GM21825 (cell line): ENCODE results near the gene CHRM5.
"Not testable (repeated sequence)": the region's sequence is repeated elsewhere in the genome, so short reads cannot be mapped to it uniquely, and the experiment has no call there.

ENCODE experiments used
- ATAC-seq: cut with Tn5 transposase; IDR thresholded peaks from one replicate; pipeline ENCODE4 v1.9.1; 2021; ENCODE audit warnings: mild to moderate bottlenecking, moderate library complexity; ENCODE audit not compliant: unreplicated experiment

The CHRM5 gene

DNA sequence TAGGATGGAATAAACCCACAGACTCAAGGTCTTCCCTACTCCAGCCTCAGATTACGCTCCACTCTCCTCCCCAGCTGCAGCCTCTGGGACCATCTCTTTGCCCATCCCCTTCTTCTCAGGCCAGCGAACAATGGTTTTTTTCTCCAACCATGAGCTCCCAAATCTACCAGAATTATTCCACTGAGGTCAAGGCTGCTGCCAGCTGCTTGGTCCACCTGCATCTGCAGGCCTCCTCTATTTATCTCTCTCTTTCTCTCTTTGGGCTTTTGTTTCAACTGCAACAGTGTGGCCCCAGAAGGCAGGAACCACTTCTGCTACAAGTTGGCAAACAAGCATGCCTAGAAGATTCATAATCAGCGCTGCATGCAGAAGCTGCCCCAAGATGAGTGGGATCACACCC, 19.1 kb downstream of the CHRM5 start:
- ATAC-seq: no peak

DNA sequence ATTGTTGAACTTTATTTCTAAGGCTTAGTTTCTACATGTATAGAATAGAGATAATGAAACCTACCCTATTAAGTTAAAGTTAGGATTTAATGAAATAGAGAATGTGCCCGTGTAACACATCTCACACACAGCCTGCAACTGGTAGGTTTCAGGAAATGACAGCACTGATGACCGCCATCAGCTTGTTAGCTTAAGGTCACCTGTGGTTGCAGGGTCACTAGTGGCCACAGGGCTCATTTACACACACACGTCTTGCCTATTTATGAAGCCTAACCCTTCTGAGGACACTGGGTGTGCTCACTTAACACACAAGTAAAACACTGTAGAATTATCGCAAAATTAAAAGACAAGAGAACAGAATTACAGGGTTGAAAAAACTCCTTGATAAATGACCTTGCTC, 20.1 kb downstream of the CHRM5 start:
- ATAC-seq: no peak

DNA sequence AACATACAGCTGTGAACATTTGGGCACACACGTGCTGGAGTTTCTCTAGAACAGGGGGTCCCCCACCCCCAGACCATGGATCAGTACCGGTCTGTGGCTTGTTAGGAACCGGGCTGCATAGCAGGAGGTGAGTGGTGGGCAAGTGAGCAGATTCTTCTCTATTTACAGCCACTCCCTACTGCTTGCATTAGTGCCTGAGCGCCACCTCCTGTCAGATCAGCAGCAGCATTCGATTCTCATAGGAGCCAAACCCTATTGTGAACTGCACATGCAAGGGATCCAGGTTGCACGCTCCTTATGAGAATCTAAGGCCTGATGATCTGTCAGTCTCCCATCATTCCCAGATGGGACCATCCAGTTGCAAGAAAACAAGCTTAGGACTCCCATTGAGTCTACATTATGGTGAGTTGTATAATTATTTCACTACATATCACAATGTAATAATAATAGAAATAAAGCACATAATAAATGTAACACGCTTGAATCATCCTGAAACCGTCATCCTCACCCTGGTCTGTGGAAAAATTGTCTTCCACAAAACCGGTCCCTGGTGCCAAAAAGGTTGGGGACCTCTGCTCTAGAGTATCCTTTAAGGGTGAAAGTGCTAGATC, 25.8 kb downstream of the CHRM5 start:
- ATAC-seq: no peak

DNA sequence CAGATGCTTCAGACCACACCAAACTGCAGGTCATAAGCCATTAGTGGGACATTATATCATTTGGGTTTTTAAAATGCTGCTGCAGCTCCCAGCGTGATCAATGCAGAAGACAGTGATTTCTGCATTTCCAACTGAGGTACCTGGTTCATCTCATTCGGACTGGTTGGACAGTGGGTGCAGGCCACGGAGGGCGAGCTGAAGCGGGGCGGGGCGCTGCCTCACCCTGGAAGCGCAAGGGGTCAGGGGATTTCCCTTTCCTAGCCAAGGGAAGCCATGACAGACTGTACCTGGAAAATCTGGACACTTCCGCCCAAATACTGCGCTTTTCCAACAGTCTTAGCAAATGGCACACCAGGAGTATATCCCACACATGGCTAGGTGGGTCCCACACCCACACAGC, 27.4 kb downstream of the CHRM5 start:
- ATAC-seq: not testable (repeated sequence)

DNA sequence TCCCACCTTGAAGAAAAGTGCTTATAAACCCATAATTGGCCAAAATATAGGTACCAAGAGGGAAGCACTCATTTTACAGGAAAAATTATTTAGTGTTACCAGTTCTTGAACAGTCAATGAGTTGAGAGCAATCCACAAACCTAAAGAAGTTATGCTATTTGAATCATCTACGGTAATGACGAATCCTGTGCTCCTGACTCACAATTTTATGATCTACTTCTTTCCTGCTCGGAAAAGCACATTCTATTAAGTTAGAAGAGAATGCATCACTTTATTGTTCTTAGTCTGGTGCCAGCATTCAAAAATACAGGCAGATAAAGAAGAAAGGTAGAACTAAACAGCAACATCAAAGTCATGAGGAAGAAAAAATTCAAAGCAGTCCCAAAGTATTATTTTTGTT, 33.2 kb downstream of the CHRM5 start:
- no peak for ATAC-seq

DNA sequence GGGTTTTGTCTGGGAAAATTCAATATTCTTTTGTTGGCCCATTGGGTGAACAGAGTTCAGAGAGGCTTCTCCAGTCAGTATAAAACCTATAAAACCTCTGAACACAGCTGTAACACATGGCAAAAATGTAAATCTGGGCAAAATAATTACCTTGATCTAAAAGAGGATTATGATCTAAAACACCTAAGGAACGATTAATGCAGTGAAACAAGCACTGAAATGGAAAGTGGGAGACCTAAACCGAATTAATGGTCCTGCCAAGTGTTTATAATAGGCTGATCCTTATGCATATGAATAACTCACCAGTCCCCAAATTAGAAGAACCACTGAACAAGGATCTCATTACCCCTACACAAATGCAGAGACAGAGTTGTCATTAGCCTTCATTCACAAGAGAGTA, 38.1 kb downstream of the CHRM5 start:
- ATAC-seq: no peak

DNA sequence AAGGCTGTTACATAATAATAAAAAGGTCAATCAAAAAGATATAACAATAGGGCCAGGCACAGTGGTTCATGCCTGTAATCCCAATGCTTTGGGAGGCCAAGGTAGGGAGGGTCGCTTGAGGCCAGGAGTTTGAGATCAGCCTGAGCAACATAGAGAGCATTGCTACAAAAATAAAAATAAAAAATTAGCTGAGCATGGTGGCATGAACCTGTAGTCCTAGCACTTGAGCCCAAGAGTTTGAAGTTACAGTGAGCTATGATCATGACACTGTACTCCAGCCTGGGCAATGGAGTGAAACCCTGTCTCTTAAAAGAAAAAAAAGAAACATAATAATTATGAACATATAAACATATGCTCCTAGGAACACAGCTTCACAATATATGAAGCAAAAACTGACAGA, 41.4 kb downstream of the CHRM5 start:
- no peak for ATAC-seq

GRCh38 chr15:34010921-34011320, 42.6 kb downstream of the CHRM5 start:
- ATAC-seq: no peak

DNA sequence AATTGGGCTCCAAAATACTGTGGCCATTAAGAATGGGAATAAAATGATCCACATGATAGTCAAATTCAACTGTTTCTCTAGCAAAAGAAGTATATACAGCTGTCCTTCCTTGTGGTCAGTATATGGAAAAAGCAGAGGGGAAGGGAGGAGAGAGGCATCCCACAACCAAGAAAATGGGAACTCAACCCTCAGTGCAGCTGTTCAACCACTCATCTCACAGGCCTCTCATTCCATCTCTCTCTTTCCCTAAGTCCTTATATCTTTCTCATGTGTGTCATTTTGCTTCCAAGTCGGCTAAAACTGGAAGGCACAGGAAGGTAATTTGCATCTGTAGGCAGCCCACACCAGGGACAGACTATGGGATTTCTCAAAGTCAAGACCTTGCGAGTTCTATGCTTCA, 43.2 kb downstream of the CHRM5 start:
- no peak for ATAC-seq

DNA sequence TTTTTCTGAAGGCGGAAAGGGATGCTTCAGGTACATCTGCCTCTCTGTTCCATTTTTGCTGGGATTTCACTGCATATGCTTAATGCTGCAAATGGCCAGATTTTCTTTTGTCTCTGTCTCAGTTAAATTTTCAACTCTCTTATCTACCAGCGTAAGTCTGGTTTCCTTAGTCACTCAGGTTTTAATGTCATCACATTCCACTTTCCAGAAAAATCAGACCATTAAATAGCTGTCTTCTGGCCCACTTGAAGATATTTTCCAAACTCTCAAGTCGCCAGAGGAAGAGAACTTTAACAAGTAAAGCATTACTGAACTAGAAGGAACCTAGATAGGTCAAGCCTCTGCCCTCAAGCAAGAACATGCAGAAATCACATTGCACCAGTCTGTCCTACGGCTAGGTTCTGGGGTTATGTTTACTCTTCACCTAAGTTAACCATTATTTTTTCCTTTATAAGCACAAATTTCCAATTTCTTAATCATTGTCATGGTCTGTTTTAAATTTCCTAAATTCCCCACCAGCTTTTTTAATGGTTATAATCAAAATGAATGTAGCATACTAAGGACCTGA, 44.2 kb downstream of the CHRM5 start:
- no peak for ATAC-seq

- no peak for ATAC-seq
These were observed 45.4 kb downstream of the CHRM5 start for GRCh38 chr15:34013746-34014145.

DNA sequence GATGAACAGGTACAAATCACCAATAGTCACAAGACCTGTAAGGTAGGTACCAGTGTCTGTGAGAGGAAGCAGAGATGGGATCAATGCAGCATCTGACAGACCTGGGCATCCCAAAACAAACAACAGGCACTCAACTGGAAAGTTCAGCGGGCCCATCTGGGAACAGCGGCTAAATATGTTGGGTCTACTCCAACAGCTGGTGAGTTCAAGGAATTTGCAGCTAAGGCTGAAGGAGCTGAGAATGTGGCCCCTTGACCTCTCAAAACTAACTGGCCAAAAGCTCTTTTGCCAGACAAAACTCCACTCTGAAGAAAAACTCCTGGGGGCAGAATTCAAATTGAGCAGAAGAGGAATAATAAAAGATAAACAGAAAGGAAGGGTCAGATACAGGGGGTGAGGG, 46.3 kb downstream of the CHRM5 start:
- ATAC-seq: no peak

GRCh38 chr15:34018021-34018645, 49.8 kb downstream of the CHRM5 start:
- no peak for ATAC-seq

GRCh38 chr15:34018738-34019137, 50.4 kb downstream of the CHRM5 start:
- not testable (repeated sequence) for ATAC-seq

DNA sequence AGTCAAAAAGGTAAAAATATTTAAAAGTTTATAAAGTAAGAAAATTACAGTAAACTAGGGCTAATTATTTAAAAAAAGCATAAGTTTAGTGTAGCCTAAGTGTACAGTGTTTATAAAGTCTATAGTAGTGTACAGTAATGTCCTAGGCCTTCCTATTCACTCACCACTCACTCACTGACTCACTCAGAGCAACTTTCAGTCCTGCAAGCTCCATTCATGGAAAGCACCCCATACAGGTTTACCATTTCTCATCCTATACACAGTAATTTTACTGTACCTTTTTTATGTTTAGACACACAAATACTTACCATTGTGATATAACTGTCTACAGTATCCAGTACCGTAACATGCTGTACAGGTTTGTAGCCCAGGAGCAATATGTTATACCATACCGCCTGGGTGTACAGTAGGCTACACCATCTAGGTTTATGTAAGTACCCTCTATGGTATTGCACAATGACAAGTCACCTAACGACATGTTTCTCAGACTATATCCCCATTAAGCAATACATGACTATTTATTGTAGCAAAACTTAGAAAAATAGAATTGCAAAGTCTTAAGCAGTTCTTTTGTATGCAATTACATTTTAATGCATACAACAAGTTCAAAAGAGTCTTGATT, 51.2 kb downstream of the CHRM5 start:
- no peak for ATAC-seq

DNA sequence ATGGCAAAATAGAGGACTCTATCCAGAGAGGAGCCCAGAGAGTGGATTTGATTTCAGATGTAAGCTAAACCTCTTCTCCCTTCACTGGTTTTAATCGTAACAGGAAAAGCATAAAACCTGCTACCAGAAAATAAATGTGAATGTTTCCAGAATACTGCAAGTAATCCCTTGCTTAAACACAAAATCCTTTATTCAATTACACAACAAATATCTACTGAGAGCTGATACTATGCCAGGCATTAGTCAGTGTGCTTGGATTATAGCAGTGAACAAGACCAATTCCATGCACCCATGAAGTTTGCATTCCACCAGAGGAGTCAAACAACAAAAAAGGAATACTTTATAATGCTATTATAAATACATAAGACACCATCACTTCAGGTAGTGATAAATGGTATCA, 55.6 kb downstream of the CHRM5 start:
- ATAC-seq: no peak

DNA sequence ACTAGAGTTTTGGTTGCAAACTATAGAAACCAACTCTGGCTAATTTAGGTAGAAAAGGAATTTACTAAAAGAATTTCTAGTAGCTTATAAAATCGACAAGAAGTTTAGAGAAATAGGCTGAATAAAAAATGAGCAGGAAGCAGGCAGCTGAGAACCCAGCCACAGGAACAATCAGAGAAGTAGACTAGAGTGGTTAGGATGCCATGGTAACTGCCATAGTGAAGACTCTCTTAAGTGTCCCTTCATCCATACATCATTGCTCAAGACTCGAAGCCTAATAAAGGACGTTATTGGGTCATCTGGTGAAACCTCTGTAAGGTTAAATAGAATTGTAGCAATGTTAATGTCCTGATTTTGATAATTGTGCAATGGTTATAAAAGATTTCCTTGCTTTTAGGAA, 57.0 kb downstream of the CHRM5 start:
- ATAC-seq: no peak

GRCh38 chr15:34027606-34028005, 59.3 kb downstream of the CHRM5 start:
- no peak for ATAC-seq

DNA sequence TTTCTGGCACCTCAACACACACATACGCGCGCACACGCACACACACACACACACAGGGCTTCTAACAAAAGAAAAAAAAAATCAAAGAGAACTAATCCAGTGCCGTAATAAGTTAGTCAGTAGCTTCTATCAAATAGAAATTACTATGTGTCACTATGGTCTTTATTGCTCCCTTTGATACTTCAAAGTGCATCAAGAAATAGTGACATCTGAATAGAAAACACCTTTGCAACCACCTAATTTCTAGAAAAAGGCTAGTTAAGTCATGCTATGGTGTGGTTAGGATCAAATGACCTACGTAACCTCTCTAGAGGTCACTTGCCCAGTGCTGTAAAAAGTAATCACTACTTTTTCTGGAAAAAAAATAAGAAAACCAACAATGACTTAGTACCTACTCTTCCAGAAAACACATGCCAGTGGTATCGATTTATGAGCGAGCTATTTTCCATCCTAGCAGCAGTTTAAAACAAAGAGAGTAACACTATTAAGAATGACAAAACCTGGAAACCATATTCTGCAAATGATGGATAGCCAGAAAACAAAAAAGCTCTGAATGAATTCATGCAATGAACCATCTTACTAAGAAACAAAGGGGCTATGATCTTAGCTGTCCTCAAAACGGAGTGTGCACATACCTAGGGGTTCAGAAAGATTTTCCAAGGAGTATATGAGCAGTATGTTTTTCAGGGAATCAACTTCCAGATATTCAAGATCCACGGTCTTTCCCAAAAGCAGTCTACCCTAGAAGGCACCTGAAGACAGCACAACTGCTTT, 63.9 kb downstream of the CHRM5 start:
- ATAC-seq: no peak

GRCh38 chr15:34038023-34038870, 70.0 kb downstream of the CHRM5 start:
- peak; percentile 72 for ATAC-seq
